Naive thymus-derived CD8-positive, alpha-beta T cell (primary cell): ENCODE data around the gene WDTC1. TPM values are rescaled to one million over a fixed set of nuclear protein-coding genes. Genes with fewer than 3 reads are reported as not detected.

ENCODE experiments used
- ATAC-seq, 2 donors: fragments of 150-1000 bp; cut with Tn5 transposase in 1 of 2; sonication (Bioruptor Pico), chemical (Tn5 transposase) in 1 of 2; 1 replicate in 1 of 2; 2 replicates in 1 of 2; pipeline ENCODE4 v1.10.0; 2021; ENCODE audit warnings: mild to moderate bottlenecking in 2 of 2, moderate library complexity in 2 of 2
- POLR2A ChIA-PET: fragments of 350-600 bp; sonication (Branson Sonifier 250); formaldehyde crosslinking; loops from one replicate; lab custom pipeline; 2021; ENCODE audit warnings: antibody characterized with exemption; lab: Charles Lee
- DNase-seq, 10 donors: peaks; one replicate each; pipeline versions ENCODE4 v3.0.0 to v3.0.0-alpha.2; 2020 to 2022
- H3K27ac Mint-ChIP-seq, 10 donors: one replicate each; pipeline ENCODE4 v1.8.0; 2020 to 2022; ENCODE audit warnings: mild to moderate bottlenecking in 10 of 10, mixed read lengths in 10 of 10, moderate library complexity in 4 of 10, inconsistent platforms in 1 of 10
- H3K27me3 Mint-ChIP-seq, 5 donors: one replicate each; pipeline ENCODE4 v1.8.0; 2021 to 2022; ENCODE audit warnings: mixed read lengths in 5 of 5
- H3K36me3 Mint-ChIP-seq, 3 donors: one replicate each; pipeline ENCODE4 v1.8.0; 2020 to 2022; ENCODE audit warnings: mixed read lengths in 3 of 3, mild to moderate bottlenecking in 2 of 3, inconsistent platforms in 1 of 3
- H3K4me1 Mint-ChIP-seq, 4 donors: one replicate each; pipeline ENCODE4 v1.8.0; 2021 to 2022; ENCODE audit warnings: mixed read lengths in 4 of 4
- H3K4me3 Mint-ChIP-seq, 10 donors: one replicate each; pipeline ENCODE4 v1.8.0; 2020 to 2022; ENCODE audit warnings: mild to moderate bottlenecking in 10 of 10, mixed read lengths in 10 of 10, moderate library complexity in 6 of 10, inconsistent platforms in 1 of 10
- H3K9me3 Mint-ChIP-seq, 9 donors: one replicate each; pipeline ENCODE4 v1.8.0; 2020 to 2022; ENCODE audit warnings: mixed read lengths in 9 of 9, mild to moderate bottlenecking in 3 of 9, inconsistent platforms in 1 of 9, moderate library complexity in 1 of 9
- polyA plus RNA-seq, 3 donors: library from polyadenylated mRNA; unstranded; fragments of 300-500 nt; fragmentation: Illumina TruSeq; gene quantifications; one replicate each; pipeline ENCODE4 v1.2.3, GENCODE V29; 2021
- total RNA-seq, 8 experiments: library from RNA in 2 of 8; stranded (reverse) in 2 of 8; gene quantifications; one replicate each; pipeline ENCODE4 v1.2.3 and lab custom pipeline; 2021 to 2026

The WDTC1 gene
- total and polyA plus RNA-seq, 5 experiments from 2014 or later, result 4.0 to 58.2 (median 5.8) TPM

DNA sequence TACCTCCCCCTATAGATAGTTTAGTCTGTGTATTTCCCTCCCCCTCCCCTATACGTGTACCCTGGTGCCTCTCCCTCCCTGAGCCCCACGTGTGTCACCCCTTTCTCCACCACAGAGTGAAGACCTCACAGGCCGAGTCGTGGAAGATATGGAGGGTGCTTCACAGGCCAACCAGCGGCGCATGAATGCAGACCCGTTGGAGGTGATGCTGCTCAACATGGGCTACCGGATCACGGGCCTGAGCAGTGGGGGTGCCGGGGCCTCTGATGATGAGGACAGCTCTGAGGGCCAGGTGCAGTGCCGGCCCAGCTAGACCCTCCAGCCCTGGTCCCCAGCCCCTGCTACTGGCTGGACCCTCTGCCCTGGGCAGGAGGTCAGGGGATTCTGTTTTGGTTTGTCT, 71.6 kb downstream of the WDTC1 start:
- DNase-seq, result no peak
- peaks cover 0 to 6% (median under 1%) of the 10 kb centered on the region in 4 donors for H3K4me1 Mint-ChIP-seq
- no peak for ATAC-seq
- no peak overlapping the region for H3K4me3 Mint-ChIP-seq
- POLR2A ChIA-PET, result interaction anchor here (0.6 kb wide), 1 partner anchor 66 kb away, joined by 3 read pairs; no protein-coding TSS in a partner anchor
- H3K27me3 Mint-ChIP-seq, result no peaks in the 10 kb centered on the region
- H3K36me3 Mint-ChIP-seq, result peaks cover 0 to 38% (median 0%) of the 10 kb centered on the region in 3 donors
- no peaks in the 10 kb centered on the region for H3K9me3 Mint-ChIP-seq
- H3K27ac Mint-ChIP-seq, result no peak overlapping the region

- no peak for DNase-seq
- Mint-ChIP-seq H3K27me3 (no peaks in the 10 kb centered on the region), H3K27ac (peak overlapping the region in 2 of 10 donors; percentile 34 to 43), H3K4me1 (peaks cover 0 to 4% (median 0%) of the 10 kb centered on the region in 4 donors), H3K9me3 (no peaks in the 10 kb centered on the region), H3K36me3 (peaks cover 0 to 32% (median 0%) of the 10 kb centered on the region in 3 donors), H3K4me3 (no peak overlapping the region)
- POLR2A ChIA-PET, result no interaction called here
- no peak for ATAC-seq
Observed at GRCh38 chr1:27306892-27307761, 72.7 kb downstream of the WDTC1 start.

DNA sequence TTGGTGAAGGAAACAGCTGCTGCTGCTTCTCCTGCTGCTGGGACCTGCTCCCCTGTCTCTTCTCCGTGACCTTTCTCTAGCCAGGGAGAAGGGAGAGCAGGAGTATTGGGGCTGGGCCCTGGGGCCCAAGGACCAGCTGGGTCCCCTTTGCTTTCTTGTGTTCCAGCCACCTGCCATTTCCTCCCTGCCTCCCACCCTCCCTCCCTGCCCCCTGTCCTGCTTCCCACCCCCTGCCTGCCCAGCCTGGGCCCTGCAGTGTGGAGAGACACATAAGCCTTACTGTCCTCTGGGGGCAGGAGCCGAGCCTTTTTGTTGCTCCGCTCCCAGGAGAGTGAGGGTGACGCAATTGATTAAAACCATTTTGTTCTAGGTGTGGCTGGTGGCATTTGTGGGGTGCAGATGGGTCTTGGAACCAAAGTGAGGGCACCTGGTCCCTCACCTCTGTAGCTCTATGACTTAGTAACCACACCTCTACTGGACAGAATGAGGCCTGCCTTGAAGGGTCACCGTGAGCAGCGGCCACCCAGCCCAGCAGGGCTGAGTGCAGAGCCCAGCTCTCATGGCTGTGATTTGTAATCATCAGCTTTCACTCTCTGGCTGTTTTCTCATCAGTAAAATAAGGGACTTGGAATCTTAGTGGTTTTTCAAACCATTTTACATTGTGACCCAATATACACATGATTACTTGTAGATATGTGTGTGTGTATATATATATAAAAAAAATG, 73.6 kb downstream of the WDTC1 start:
- Mint-ChIP-seq H3K27ac (peak overlapping the region in 1 of 10 donors; percentile 71), H3K4me3 (no peak overlapping the region), H3K9me3 (no peaks in the 10 kb centered on the region), H3K36me3 (peaks cover 0 to 28% (median 0%) of the 10 kb centered on the region in 3 donors), H3K4me1 (peaks cover 0 to 4% (median 0%) of the 10 kb centered on the region in 4 donors), H3K27me3 (no peaks in the 10 kb centered on the region)
- no peak for DNase-seq
- POLR2A ChIA-PET, result no interaction called here
- ATAC-seq, result no peak

- H3K4me1 Mint-ChIP-seq, result peaks cover 0 to 2% (median under 1%) of the 10 kb centered on the region in 4 donors
- POLR2A ChIA-PET, result interaction anchor here (0.6 to 1.2 kb wide), 5 partner anchors 14 to 411 kb away, joined by 3 to 5 read pairs (median 4); partner anchors contain the start of genes FAM76A and TRNP1
- ATAC-seq, result no peak
- no peak overlapping the region for H3K4me3 Mint-ChIP-seq
- no peaks in the 10 kb centered on the region for H3K9me3 Mint-ChIP-seq
- H3K27me3 Mint-ChIP-seq, result peaks cover 0 to 3% (median 0%) of the 10 kb centered on the region in 5 donors
- DNase-seq, result no peak
- H3K27ac Mint-ChIP-seq, result peak overlapping the region in 2 of 10 donors; percentile 28 to 51
- peaks cover 0 to 4% (median 0%) of the 10 kb centered on the region in 3 donors for H3K36me3 Mint-ChIP-seq
Observed at GRCh38 chr1:27314169-27314568, 79.7 kb downstream of the WDTC1 start.

GRCh38 chr1:27314737-27315136, 80.3 kb downstream of the WDTC1 start:
- DNase-seq, result no peak
- Mint-ChIP-seq H3K4me3 (no peak overlapping the region), H3K9me3 (no peaks in the 10 kb centered on the region), H3K4me1 (peaks cover 0 to 2% (median under 1%) of the 10 kb centered on the region in 4 donors), H3K36me3 (peaks cover 0 to 4% (median 0%) of the 10 kb centered on the region in 3 donors), H3K27me3 (peaks cover 0 to 5% (median 0%) of the 10 kb centered on the region in 5 donors), H3K27ac (no peak overlapping the region)
- POLR2A ChIA-PET, result interaction anchor here (0.6 to 0.7 kb wide), 4 partner anchors 9 to 411 kb away, joined by 3 to 5 read pairs (median 4); partner anchors contain the start of genes FAM76A and TRNP1
- no peak for ATAC-seq

GRCh38 chr1:27316860-27317259, 82.4 kb downstream of the WDTC1 start:
- DNase-seq (no peak), ATAC-seq (no peak)
- Mint-ChIP-seq H3K27ac (no peak overlapping the region), H3K36me3 (no peaks in the 10 kb centered on the region), H3K4me1 (peaks cover 3 to 8% (median 7%) of the 10 kb centered on the region in 4 donors), H3K4me3 (no peak overlapping the region), H3K9me3 (no peaks in the 10 kb centered on the region), H3K27me3 (peaks cover 0 to 8% (median 0%) of the 10 kb centered on the region in 5 donors)
- POLR2A ChIA-PET, result interaction anchor here (0.6 kb wide), 2 partner anchors 10 to 265 kb away, joined by 3 read pairs; no protein-coding TSS in a partner anchor

GRCh38 chr1:27318136-27318535, 83.7 kb downstream of the WDTC1 start:
- POLR2A ChIA-PET, result no interaction called here
- H3K4me1 Mint-ChIP-seq, result peaks cover 6 to 16% (median 12%) of the 10 kb centered on the region in 4 donors
- H3K4me3 Mint-ChIP-seq, result no peak overlapping the region
- peaks cover 0 to 8% (median 0%) of the 10 kb centered on the region in 5 donors for H3K27me3 Mint-ChIP-seq
- ATAC-seq, result no peak
- H3K36me3 Mint-ChIP-seq, result peaks cover 0 to 2% (median 0%) of the 10 kb centered on the region in 3 donors
- DNase-seq, result no peak
- peak overlapping the region in 2 of 10 donors; percentile 25 to 82 for H3K27ac Mint-ChIP-seq
- no peaks in the 10 kb centered on the region for H3K9me3 Mint-ChIP-seq

DNA sequence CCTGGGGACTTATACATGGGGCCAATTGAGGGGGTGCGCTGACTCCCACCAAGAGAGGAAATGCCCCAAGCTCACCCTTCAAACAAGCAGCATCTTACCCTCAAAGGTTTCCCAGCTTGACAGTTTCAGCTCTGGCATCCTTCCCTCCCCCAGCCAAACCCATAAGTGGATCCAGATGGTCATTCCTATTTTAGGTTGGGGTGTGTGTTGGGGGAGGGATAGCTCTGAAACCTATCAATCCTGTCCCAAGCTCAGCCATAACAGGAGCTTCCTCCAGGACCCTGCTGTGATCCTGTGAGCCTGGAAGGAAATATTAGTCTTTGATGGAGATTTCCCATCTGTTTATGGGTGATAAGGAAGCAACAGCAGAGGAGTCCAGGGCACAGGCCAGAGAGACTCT, 84.2 kb downstream of the WDTC1 start:
- DNase-seq (no peak), ATAC-seq (no peak)
- H3K4me1 Mint-ChIP-seq, result peaks cover 8 to 20% (median 15%) of the 10 kb centered on the region in 4 donors
- H3K27ac Mint-ChIP-seq, result peak overlapping the region in 1 of 10 donors; percentile 58
- POLR2A ChIA-PET, result interaction anchor here (0.6 to 0.7 kb wide), 4 partner anchors 74 to 1261 kb away, joined by 3 to 9 read pairs (median 4); no protein-coding TSS in a partner anchor
- H3K4me3 Mint-ChIP-seq, result no peak overlapping the region
- peaks cover 0 to 8% (median 0%) of the 10 kb centered on the region in 5 donors for H3K27me3 Mint-ChIP-seq
- H3K9me3 Mint-ChIP-seq, result no peaks in the 10 kb centered on the region
- H3K36me3 Mint-ChIP-seq, result peaks cover 0 to 4% (median 0%) of the 10 kb centered on the region in 3 donors

GRCh38 chr1:27321813-27322568, 87.6 kb downstream of the WDTC1 start, which contains the start of gene TMEM222:
Gene TMEM222 (plus strand): TSS chr1:27322163. CDS start chr1:27322198, 35 bp downstream.
- peak within 1 kb of the TSS; percentile 93 to 99 (median 95) for H3K4me3 Mint-ChIP-seq
- H3K27ac Mint-ChIP-seq, result peak within 1 kb of the TSS; percentile 93 to 97 (median 96)
- POLR2A ChIA-PET, result interaction anchor here (0.7 to 1.9 kb wide), 9 partner anchors 14 to 1447 kb away, joined by 3 to 9 read pairs (median 5); partner anchors contain the start of gene SYTL1
- ATAC-seq (peak; percentile 96), DNase-seq (peak; percentile 95 to 98 (median 96))
- H3K4me1 Mint-ChIP-seq, result peaks cover 18 to 54% (median 48%) of the 10 kb centered on the region in 4 donors
- peaks cover 0 to 8% (median 0%) of the 10 kb centered on the region in 5 donors for H3K27me3 Mint-ChIP-seq
- no peaks in the 10 kb centered on the region for H3K9me3 Mint-ChIP-seq
- H3K36me3 Mint-ChIP-seq, result peaks cover 0 to 34% (median 5%) of the 10 kb centered on the region in 3 donors

- H3K27me3 Mint-ChIP-seq, result peaks cover 0 to 8% (median 0%) of the 10 kb centered on the region in 5 donors
- no peak for ATAC-seq
- POLR2A ChIA-PET, result interaction anchor here (1.0 to 1.9 kb wide), 6 partner anchors 18 to 35 kb away, joined by 4 to 9 read pairs (median 4); partner anchors contain the start of gene SYTL1
- peak overlapping the region; percentile 93 to 99 (median 95) for H3K4me3 Mint-ChIP-seq
- H3K4me1 Mint-ChIP-seq, result peaks cover 18 to 60% (median 51%) of the 10 kb centered on the region in 4 donors
- no peak for DNase-seq
- H3K27ac Mint-ChIP-seq, result peak overlapping the region; percentile 93 to 97 (median 96)
- peaks cover 0 to 37% (median 5%) of the 10 kb centered on the region in 3 donors for H3K36me3 Mint-ChIP-seq
- no peaks in the 10 kb centered on the region for H3K9me3 Mint-ChIP-seq
Observed at GRCh38 chr1:27322569-27323240, 88.3 kb downstream of the WDTC1 start.

GRCh38 chr1:27325286-27325685, 90.9 kb downstream of the WDTC1 start:
- DNase-seq (no peak), ATAC-seq (no peak)
- Mint-ChIP-seq H3K27ac (peak overlapping the region in 4 of 10 donors; percentile 25 to 83 (median 56)), H3K4me1 (peaks cover 23 to 79% (median 67%) of the 10 kb centered on the region in 4 donors), H3K27me3 (peaks cover 0 to 2% (median 0%) of the 10 kb centered on the region in 5 donors), H3K4me3 (peak overlapping the region in 1 of 10 donors; percentile 20), H3K36me3 (peaks cover 0 to 51% (median 5%) of the 10 kb centered on the region in 3 donors), H3K9me3 (no peaks in the 10 kb centered on the region)
- POLR2A ChIA-PET, result no interaction called here
